ENCODE measurements around the gene CPLX3.

- TF ChIP-seq CTCF (conservative IDR thresholded peaks at IDR 0.05 in 1 of 2, IDR thresholded peaks at IDR 0.05 in 1 of 2; ENCODE audit: extremely low read depth in 1 of 2, insufficient read depth in 1 of 2, low read depth in 1 of 2, low read length in 2 of 2) = no peak
- TF ChIP-seq EZH2 (IDR thresholded peaks at IDR 0.05; ENCODE audit: borderline replicate concordance, low read length) = no peak
Observed at GRCh38 chr15:74780523-74781430, 45.6 kb upstream of the CPLX3 start.
